ENCODE data around the gene CELSR2.
"Not testable (repeated sequence)": the region's sequence is repeated elsewhere in the genome, so short reads cannot be mapped to it uniquely, and the experiment has no call there.

CELSR2 gene

GRCh38 chr1:109281680-109282496 lies 32.5 kb downstream of the CELSR2 start:
- peak; percentile 74 to 78 for DNase-seq

- DNase-seq: no peak
Observed at GRCh38 chr1:109282497-109282951, 33.2 kb downstream of the CELSR2 start.

GRCh38 chr1:109282952-109283747 lies 33.8 kb downstream of the CELSR2 start, which contains the start of gene PSRC1:
Gene PSRC1, minus strand, starts transcription at chr1:109283145.
- DNase-seq: peak; percentile 89 to 90

- DNase-seq: no peak
Observed at GRCh38 chr1:109283748-109284600, 34.6 kb downstream of the CELSR2 start.

- DNase-seq: not testable (repeated sequence)
Observed at GRCh38 chr1:109286762-109287161, 37.4 kb downstream of the CELSR2 start.

DNA sequence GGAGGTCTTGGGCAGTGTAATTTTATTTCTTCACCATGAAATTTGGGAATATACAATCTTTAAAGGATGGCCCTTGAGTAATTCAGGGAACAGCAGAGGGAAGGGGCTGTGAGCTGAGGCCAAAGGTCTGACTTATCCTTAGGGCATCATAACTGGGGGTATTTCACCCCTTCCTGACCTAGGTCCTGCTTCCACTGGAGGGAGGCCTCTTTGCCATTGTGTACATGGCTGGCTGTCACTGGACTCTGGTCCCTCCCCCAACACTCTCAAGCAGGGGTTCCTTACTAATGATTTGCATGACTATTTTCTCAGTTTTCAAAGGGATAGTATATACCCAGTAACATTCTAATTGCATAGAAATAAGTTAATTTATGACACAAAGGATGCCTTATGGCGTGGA lies 40.8 kb downstream of the CELSR2 start:
- DNase-seq: no peak

DNA sequence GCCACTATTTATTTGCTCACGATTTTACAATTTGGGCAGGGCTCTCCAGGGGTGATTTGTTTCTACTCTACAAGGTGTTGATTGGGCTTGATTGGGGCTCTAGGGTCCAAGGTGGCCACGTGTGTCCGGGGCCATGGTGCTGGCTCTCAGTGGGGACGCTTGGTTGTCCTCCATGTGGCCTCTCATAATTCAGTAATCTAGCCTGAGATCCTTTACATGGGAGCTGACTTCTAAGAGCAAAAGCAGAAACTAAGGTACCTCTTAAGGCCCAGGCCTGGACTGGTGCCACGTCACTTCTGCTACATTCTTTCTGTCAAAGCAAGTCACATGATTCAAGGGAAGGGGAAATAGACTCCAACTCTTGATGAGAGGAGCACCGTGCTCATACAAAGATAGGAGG lies 41.7 kb downstream of the CELSR2 start:
- DNase-seq: peak; percentile 64 to 71

GRCh38 chr1:109292364-109292763 lies 43.0 kb downstream of the CELSR2 start:
- no peak for DNase-seq

DNA sequence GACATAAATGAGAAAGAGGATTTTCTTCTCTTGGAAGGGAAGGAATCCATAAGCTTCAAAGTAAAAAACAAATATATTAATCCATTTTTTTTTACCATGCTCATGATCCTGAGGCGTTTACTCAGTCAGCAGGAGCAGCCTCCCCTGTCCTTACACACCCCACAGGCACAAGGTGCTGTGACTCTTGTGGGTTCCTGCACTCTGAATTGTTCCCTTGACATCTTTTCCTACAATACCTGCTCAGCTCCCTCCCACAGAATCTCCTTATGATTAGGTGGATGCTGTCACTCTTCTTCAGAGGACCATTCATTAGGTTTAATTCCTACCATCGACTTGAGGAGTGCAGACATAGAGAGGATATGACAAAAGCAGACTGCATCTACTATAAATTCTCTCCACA lies 43.7 kb downstream of the CELSR2 start:
- DNase-seq: no peak

DNA sequence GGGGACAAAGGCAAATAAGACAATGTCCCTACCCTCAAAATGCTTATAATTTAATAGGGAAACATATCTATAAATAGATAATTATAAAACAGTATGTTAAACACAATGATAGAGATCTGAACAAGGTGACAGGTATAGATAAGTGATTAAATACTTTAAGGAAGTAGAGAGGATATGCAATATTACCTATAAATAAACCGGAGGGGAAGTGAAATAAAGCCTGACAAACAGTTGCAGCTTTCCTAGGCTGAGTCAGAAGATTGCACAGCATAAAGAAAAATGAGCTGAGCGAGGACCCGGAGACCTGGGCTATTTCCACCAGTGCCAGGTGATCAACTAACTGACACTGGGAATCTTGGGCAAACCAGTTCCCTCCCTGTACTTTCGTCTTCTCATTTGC lies 45.1 kb downstream of the CELSR2 start:
- no peak for DNase-seq

DNA sequence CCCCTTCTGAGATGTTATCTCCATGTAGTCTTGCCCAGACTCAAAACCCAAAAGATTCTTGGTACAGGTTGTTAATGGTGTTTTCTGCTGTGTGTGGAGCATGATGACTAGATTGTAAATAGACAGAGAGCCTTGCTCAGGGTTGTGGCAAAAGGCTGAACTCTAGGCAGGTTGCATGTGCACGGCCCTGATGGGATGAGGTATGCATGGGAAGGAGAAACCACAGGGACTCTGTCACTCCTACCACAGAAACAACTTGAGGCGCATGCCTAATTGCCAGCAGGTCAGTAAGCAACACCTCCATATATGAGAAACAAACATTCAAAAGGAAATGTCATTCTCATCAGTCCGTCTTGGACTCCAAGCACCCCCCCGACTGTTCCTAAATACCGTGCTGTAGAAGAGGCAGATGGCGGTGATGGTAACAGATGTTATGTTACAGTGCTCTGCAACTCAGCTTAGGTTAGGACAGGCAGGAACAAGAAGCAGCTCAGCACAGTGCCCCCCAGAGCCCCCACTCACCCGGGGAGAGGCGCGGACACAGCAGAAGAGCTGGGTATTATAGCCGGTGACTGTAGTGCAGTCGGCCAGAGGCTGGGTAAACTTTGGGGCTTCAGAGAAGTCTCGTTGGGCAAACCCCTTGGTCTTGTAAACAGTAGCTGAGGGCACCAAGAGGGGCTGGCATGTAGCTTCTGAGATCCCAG lies 46.5 kb downstream of the CELSR2 start:
- no peak for DNase-seq

- DNase-seq: no peak
Observed at GRCh38 chr1:109296782-109297181, 47.4 kb downstream of the CELSR2 start.

DNA sequence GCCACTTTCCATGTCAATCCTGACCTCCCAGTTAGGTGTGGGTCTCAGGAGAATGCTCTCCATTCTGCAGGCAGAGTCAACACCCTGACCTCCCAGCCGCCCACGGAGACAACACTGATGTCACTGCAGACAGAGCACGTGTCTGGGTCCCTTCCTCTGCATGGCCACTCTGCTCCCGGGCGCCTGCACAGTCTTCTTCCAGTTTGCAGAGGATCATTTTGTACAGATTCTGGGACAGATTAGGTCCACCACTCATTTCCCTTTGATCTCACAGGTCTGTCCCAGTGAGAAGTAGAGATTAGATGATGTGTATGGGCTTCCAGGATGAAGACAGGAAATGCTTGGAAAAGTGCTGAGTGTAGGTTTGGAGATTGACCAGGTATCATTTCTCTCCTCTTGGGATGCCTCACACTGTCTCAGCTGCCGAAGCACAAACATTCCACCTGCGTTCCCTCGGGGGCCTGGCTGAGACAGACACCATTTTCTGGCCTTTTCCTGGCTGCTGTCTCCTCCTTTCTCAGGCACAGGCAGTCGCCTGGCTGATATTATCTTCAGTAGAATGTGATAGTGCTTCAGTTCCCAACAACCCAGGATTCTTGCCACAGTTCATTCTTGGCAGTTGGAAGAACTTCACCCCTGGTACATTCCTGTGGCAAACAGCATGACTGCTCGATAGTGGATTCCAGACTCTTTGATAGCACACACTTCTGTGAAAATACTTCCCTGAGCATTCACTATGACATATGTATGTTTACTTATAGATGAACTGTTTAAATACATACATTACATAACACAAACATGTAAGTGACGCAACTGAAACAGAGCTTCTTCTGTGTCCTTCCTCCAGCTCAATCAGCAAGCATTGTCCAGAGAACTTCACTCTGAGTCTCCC lies 49.6 kb downstream of the CELSR2 start:
- no peak for DNase-seq

DNA sequence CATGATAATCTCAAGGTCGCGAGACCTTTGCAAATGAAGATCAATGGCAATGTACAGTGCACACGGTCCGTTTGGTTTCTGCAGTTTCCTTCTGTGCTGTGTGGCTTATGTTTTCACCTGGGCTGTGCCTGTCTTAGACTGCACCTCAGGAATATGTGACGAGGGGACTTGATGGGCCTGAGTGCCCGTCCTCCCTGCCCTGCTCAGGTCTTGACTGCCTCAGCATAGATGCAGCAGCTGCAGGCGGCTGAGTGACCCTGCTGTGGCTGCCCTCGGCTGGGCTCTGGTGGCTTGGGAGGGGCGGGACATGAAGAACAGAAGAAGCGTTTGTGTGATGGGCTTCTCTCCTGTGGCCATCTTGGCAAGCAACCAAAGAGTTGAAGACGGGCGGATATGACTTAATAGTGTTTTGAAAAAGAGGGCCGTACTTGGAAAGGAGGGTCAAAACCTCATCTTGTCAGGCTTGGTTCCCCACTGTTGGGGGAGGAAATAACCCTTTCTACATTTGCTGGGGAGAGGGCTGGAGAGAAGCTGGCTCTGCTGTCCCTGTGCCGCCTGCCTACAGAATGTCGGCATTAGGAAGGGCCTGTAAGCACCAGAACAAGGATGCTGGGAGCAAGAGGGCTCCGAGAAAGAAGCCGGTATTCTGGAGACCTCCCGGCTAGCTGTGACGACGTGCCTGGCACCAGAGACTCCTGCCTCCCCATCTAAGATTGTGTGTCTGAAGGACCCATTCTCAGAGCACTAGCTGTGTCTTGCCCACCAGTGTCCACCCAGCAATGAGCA lies 50.4 kb downstream of the CELSR2 start:
- DNase-seq: no peak

DNA sequence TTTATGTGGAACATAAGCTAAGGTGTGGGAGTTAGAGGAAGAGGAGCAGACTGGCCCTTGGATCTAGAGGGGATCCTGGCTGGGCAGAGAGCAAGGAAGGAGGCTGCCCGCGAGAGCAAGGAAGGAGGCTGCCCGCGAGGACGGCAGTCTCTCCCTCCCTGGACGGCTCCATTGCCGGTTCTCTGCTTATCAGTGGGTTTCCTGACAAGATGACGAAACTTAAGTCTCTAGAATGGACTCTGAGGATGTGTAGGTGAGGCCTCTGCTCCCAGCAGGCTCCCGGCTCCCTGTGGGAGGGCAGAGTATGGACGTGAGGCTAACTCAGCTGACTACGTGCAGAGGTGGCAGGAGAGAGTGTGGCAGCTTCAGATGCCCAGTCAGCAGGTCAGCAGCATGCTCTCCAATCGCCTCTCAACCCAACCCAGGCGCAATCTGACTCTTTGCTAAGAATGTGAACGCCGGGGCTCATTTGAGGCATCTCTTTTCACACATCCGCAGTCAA lies 51.4 kb downstream of the CELSR2 start:
- DNase-seq: no peak

GRCh38 chr1:109301874-109302273 lies 52.5 kb downstream of the CELSR2 start:
- DNase-seq: no peak

- no peak for DNase-seq
Observed at GRCh38 chr1:109304226-109304920, 55.0 kb downstream of the CELSR2 start.

DNA sequence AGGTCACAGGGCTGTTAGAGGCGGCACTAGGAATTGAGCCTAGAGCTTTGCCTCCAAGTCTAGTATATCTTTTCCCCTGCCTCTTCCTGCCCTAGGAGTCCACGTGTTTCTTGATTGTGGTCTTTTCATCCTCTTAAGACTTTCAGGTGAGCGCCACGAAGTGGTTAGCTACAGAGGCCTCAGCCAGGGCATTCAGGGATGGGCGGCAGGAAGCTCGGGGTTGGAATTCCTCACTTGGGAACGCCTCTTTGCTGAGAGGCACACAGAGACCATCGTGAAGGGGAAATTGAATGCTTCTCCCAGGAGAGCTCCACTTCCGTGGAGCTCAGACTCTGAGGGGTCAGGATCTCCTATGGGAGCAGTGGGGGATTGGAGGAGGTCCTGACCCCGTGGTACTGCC lies 56.7 kb downstream of the CELSR2 start:
- not testable (repeated sequence) for DNase-seq

DNA sequence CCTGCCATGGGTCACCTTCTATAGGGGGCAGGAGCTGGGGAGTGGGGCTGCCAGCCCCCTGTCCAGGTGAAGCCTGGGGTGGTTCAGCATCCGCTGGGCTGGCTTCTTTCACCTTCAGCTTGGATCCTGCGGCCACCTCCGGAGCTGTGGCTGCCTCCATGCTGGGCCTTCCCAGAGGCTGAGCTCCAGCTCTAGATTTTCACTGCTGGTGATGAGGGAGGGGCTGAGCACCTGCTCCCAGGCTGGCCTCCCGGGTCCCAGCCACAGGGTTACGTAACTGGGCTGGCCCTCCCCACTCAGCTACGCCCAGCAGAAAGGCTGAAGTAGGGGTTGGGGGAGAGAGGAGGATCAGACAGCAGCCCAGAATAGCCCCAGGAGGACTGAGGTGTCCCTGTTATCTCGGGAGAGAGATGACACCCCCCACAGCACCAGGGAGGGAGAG lies 57.5 kb downstream of the CELSR2 start, which contains the start of gene MYBPHL:
Gene MYBPHL, minus strand, starts transcription at position 180 of the 442 bp plus-strand sequence. Its CDS starts 20 bp downstream, at position 160.
- no peak for DNase-seq
